DOHH2 (cell line): ENCODE measurements around the gene NEURL1.

Experiments used
- H3F3A ChIP-seq: fragments of 200-600 bp; sonication (generic), shearing (Covaris generic); 2 replicates; pipeline ENCODE4 v1.6.0; 2016; ENCODE audit warnings: antibody characterized with exemption, mild to moderate bottlenecking; ENCODE audit not compliant: control insufficient read depth, insufficient read depth
- H3K27ac ChIP-seq: fragments of 200-600 bp; sonication (generic); 2 replicates; pipeline ENCODE4 v1.5.1; 2014; ENCODE audit warnings: low read depth, mild to moderate bottlenecking, low read length, moderate library complexity
- H3K27me3 ChIP-seq: fragments of 200-600 bp; sonication (generic); 2 replicates; pipeline ENCODE4 v1.6.1; 2014; ENCODE audit warnings: mild to moderate bottlenecking, low read length, mixed read lengths; ENCODE audit not compliant: control insufficient read depth
- H3K36me3 ChIP-seq: fragments of 200-600 bp; sonication (generic); 2 replicates; pipeline ENCODE4 v1.6.1; 2014; ENCODE audit warnings: mild to moderate bottlenecking, low read length, moderate library complexity, mixed read lengths; ENCODE audit not compliant: control insufficient read depth
- H3K4me1 ChIP-seq: fragments of 200-600 bp; sonication (generic); 2 replicates; pipeline ENCODE4 v1.6.1; 2014; ENCODE audit warnings: mild to moderate bottlenecking, low read length, mixed read lengths; ENCODE audit not compliant: control insufficient read depth
- H3K4me2 ChIP-seq: fragments of 200-600 bp; sonication (generic); 2 replicates; pipeline ENCODE4 v1.6.0; 2014; ENCODE audit warnings: mild to moderate bottlenecking, low read length, moderate library complexity
- H3K4me3 ChIP-seq: fragments of 200-600 bp; sonication (generic); 2 replicates; pipeline ENCODE4 v1.5.1; 2014; ENCODE audit warnings: mild to moderate bottlenecking, low read length, mixed read lengths
- H3K79me2 ChIP-seq: fragments of 200-600 bp; sonication (generic); 2 replicates; pipeline ENCODE4 v1.6.1; 2014; ENCODE audit warnings: mild to moderate bottlenecking, low read length, mixed read lengths; ENCODE audit not compliant: control insufficient read depth
- H3K9me2 ChIP-seq: fragments of 200-600 bp; sonication (generic); replicated peaks from 2 replicates; pipeline ENCODE4 v1.6.1; 2014; ENCODE audit warnings: mild to moderate bottlenecking, low read length, mixed read lengths; ENCODE audit not compliant: control insufficient read depth
- H3K9me3 ChIP-seq: fragments of 200-600 bp; sonication (generic); 2 replicates; pipeline ENCODE4 v1.6.1; 2014; ENCODE audit warnings: antibody characterized with exemption, low read length, mixed read lengths; ENCODE audit not compliant: control insufficient read depth, insufficient read depth
- H4K20me1 ChIP-seq: fragments of 200-600 bp; sonication (generic); 2 replicates; pipeline ENCODE4 v1.6.0; 2014; ENCODE audit warnings: low read depth, mild to moderate bottlenecking, antibody characterized with exemption, low read length, moderate library complexity; ENCODE audit not compliant: control insufficient read depth, insufficient read depth
- EZH2phosphoT487 ChIP-seq: fragments of 200-600 bp; sonication (generic); IDR thresholded peaks from 2 replicates; pipeline ENCODE4 v1.6.1; 2017; ENCODE audit warnings: borderline replicate concordance, mild to moderate bottlenecking, antibody characterized with exemption, low read length, moderate library complexity, mixed read lengths
- TF ChIP-seq, protein P1 (sequence below): fragments of 200-600 bp; sonication (generic); IDR thresholded peaks from one replicate; pipeline ENCODE4 v1.5.1; 2014; ENCODE audit warnings: antibody characterized with exemption, mild to moderate bottlenecking, low read depth, low read length; ENCODE audit not compliant: poor library complexity, severe bottlenecking

Gene NEURL1

DNA sequence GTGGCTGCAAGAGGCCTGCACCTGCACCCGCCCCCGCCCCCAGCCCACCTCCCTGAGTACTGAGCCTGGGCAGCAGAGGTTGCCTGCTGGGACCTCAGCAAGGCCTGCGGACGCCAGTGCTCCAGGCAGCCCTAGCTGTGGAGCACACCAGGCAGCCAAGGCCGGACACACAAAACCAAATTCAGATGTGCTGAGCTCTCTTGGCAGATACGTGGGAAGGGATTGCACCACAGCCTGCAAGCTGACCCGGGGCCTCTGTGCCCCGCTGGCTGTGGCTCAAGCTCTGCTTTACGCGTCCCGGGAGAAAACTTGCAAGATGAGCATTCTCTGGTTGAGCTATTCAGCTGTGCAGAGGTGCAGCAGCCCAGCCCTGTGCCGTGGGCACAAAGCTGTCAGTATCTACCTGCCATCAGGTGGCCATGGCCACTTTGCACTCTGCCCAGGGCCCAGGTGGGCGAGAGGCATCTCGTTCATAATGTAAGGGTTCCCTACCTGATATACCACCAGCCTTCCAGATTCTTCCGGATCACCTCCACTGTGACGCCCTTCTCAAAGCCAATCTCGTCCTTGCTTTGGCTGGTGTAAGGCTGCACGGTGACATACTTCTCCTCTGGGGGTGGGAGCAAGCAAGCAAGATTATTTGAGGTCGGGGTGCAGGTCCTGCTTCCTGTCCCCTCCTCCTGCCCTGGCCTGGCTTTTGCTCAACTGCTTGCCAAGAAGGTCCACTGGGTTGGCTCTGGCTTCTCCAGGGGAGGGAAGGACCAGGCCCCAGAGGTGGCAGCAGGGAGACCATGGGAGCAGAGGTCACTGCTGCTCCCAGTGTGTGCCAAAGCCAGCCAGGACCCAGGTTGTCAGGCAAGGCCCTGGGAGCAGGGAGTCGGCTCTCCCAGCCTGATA is 123.4 kb downstream of the NEURL1 start:
- Histone ChIP-seq H3K27me3 (no peaks in the 10 kb centered on the region), H3K36me3 (no peaks in the 10 kb centered on the region), H3F3A (no peaks in the 10 kb centered on the region), H3K9me3 (no peaks in the 10 kb centered on the region), H4K20me1 (no peaks in the 10 kb centered on the region), H3K4me1 (no peaks in the 10 kb centered on the region), H3K79me2 (no peaks in the 10 kb centered on the region), H3K9me2 (no peaks in the 10 kb centered on the region), H3K27ac (no peak overlapping the region), H3K4me3 (no peak overlapping the region), H3K4me2 (no peak overlapping the region)
- TF ChIP-seq, protein P1, sequence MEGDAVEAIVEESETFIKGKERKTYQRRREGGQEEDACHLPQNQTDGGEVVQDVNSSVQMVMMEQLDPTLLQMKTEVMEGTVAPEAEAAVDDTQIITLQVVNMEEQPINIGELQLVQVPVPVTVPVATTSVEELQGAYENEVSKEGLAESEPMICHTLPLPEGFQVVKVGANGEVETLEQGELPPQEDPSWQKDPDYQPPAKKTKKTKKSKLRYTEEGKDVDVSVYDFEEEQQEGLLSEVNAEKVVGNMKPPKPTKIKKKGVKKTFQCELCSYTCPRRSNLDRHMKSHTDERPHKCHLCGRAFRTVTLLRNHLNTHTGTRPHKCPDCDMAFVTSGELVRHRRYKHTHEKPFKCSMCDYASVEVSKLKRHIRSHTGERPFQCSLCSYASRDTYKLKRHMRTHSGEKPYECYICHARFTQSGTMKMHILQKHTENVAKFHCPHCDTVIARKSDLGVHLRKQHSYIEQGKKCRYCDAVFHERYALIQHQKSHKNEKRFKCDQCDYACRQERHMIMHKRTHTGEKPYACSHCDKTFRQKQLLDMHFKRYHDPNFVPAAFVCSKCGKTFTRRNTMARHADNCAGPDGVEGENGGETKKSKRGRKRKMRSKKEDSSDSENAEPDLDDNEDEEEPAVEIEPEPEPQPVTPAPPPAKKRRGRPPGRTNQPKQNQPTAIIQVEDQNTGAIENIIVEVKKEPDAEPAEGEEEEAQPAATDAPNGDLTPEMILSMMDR: no peak
- no peak for TF ChIP-seq EZH2phosphoT487

DNA sequence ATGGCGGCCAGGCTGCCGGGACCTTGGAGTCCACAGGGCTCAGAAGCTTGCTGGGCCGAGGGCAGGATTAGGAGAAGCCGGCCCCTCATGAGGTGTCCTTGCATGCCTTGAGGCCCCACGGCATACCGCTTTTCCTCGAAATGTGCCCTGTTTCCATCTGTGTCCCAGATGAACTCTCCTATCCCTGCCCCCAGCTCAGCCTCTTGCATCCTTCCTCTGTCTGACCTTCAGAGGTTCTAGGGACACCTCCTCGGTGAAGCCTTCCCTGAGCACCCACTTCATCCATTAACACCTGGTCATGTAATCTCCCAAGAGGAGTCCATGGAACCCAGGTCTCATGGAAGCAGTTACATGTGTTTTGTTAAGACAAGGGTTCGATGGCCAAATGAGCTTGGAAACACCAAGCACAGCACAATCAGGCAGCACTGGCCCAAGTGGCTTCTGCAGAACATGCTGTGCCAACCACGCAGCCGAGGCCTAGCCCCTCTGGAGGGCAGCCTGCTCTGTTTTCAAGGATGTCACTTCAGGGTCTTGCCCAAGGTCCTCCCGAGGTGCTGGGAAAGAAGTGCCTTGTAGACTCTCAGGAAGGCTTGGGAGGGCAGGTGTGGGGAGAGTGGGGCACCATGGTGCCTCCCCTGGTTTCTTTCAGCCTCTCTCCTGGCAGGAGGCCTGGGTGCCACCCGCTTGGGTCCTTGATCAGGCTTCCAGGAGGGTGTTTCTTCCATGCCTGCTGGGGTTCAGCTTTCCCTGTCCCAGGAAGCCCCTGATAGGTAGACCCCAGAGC is 124.3 kb downstream of the NEURL1 start:
- H3K4me2 ChIP-seq: no peak overlapping the region
- H3F3A ChIP-seq: no peaks in the 10 kb centered on the region
- no peak overlapping the region for H3K4me3 ChIP-seq
- H3K36me3 ChIP-seq: no peaks in the 10 kb centered on the region
- no peaks in the 10 kb centered on the region for H3K9me2 ChIP-seq
- TF ChIP-seq, protein P1: no peak
- no peak for TF ChIP-seq EZH2phosphoT487
- no peaks in the 10 kb centered on the region for H3K27me3 ChIP-seq
- H3K4me1 ChIP-seq: no peaks in the 10 kb centered on the region
- no peaks in the 10 kb centered on the region for H3K79me2 ChIP-seq
- no peaks in the 10 kb centered on the region for H3K9me3 ChIP-seq
- no peaks in the 10 kb centered on the region for H4K20me1 ChIP-seq
- no peak overlapping the region for H3K27ac ChIP-seq

DNA sequence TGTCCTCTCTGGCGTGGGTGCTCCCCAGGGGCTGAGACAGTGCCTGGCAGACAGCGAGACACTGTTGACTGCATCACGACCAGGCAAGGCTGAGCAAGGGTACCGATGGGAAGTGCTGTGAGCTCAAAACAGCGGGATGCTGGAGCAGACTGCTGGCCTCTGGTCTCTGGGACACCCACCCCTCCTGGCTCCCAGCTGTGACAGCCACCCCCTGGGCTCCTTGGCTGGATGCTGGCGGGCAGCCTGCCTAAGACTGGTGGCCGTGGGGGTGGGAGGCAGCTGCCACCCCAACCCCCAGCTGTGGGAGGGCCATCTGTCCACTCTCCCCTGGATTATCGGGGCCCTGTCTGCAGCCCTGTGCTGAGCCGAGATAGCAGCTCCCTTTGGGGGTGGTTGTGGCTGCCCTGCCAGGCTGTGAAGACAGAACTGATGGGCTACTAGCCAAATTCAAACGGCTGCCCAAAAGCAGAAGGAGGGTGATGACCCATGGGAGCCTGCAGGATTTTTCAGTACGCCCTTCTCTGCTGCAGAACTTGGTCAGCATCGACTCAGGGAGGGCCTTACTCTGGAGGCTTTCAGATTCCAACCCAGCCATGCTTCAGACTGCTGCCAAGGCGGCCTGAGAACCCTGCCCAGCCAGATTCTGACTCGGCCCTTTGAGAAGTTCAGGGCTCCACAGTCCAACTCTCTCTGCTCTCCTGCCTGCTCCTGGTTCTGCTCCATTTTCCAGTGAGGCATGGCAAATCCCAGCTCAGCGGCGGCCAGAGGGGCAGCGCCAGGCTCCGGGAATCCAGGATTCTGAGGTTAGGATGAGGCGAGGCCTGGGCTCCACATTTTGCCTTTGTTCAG is 125.3 kb downstream of the NEURL1 start:
- no peaks in the 10 kb centered on the region for H3K9me2 ChIP-seq
- no peak overlapping the region for H3K27ac ChIP-seq
- H3K4me1 ChIP-seq: no peaks in the 10 kb centered on the region
- no peaks in the 10 kb centered on the region for H3K27me3 ChIP-seq
- H3K4me3 ChIP-seq: no peak overlapping the region
- no peak overlapping the region for H3K4me2 ChIP-seq
- no peaks in the 10 kb centered on the region for H3K36me3 ChIP-seq
- H4K20me1 ChIP-seq: no peaks in the 10 kb centered on the region
- no peaks in the 10 kb centered on the region for H3K79me2 ChIP-seq
- TF ChIP-seq, protein P1: no peak
- TF ChIP-seq EZH2phosphoT487: no peak
- H3K9me3 ChIP-seq: no peaks in the 10 kb centered on the region
- H3F3A ChIP-seq: no peaks in the 10 kb centered on the region
